ENCODE data around the gene PLA2G10.
"Not testable (repeated sequence)": the region's sequence is repeated elsewhere in the genome, so short reads cannot be mapped to it uniquely, and the experiment has no call there.

Gene PLA2G10

DNA sequence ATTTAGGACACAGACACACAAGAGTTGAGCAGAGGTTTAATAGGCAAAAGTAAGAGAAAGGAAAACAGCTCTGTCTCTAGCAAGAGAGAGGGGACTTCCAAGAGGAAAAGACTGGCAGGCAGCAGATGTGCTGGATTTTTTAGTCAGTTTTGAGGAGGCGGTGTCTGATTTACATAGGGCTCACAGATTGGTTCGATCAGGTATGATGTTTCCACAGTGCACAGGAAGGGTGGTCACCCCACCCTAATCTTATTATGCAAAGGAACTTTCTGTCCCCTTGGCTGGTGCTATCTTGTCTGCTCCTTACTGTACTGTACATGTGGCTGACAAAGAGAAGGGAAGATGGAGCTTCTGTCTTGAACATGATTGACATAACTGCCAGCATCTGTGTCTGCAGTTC, 36.0 kb downstream of the PLA2G10 start:
- DNase-seq: no peak

DNA sequence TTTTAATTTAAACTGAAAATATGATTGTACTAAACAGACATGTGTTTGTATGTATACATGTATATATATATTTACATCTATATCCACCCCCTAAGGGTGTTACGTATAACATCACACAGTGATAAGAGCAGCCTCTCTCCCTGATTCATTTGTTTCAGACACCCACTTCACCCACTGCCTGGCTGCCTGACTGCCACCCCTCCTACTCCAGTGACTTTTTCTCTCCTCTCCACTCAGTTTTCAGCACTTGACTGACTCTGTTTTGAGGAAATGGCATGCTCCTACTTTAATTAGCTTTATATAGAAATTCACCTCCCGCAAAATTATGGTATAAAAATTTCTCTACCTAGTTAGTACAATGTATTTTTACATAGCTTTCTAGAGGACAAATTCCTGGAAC, 41.4 kb downstream of the PLA2G10 start:
- DNase-seq: no peak

DNA sequence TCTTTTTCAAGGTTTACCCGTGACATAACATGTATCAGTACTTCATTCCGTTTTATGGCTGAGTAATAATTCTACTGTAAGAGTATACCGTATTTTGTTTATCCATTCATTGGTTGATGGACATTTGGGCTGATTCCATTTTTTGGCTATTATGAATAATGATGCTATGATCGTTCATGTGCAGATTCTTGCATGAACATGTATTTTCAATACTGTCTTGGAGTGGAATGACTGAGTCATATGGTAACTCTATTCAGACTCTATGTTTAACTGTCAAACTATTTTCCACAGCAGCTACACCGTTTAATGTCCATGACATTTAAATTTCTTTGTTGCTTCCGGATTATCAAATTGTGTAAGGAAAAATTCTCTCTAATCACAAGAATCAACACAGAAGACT, 43.5 kb downstream of the PLA2G10 start:
- DNase-seq: no peak

DNA sequence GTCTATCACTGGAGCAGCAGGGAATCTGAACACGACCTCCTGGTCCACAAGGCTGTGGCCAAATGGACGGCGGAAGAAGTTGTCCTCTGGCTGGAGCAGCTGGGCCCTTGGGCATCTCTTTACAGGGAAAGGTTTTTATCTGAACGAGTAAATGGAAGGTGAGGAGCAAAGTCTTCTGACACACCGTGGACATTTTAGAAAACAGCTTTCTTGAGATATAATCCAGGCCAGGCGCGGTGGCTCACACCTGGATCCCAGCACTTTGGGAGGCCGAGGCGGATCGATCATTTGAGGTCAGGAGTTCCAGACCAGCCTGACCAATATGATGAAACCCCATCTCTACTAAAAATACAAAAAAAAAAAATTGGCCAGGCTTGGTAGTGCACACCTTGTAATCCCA, 44.3 kb downstream of the PLA2G10 start:
- DNase-seq: no peak

DNA sequence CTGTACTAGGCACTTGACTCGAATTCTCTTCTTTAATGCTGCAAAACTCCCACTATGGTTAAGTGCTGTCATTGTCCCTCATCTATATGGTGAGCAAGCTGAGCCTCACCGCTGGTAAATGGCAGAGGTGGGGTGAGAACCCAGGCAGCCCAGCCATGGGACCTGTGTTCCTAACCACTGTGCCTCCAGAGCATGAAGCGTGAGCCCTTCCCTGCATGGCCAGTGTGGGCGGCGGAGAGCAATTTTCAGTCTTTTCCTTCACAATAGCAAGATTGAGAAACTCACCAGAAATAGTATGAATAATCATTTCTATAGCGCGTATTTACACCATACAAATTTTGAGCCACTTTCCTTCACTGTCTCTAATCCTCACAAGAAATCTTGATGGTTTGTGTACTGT, 52.2 kb downstream of the PLA2G10 start:
- DNase-seq: no peak

DNA sequence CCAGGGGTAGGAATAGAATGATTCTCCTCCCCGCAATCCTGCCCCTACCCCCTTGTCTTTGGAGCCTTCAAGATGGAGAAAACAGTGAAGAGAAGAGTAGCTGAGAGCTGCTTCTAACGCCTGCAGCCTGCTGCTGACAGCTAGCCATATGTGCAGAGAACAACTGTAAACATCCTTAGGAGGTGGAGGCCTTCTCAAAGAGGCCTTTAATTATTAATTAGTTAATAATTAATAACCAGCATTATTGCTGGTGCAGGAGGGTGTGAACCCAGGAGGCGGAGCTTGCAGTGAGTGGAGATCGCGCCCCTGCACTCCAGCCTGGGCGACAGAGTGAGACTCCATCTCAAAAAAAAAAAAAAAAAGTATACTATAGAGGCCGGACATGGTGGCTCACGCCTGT, 52.9 kb downstream of the PLA2G10 start:
- no peak for DNase-seq

DNA sequence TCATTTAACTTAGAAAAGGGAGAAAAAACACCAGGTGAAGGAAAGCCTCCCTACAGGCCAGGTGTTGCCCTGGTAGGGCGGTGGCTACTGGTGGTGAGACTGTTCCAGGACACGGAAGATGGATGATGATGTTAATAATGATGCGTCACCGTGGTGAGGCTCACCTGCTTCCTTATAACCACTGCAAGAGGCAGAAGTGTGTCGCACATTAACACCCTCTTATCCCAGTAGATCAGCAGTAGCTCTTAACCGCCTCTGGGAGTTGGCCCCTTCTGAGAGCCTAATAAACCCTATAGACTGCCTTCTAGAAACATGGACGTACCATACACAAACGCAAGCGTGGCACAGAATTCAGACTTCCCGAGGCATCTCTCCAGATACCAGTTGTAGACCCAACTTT, 53.6 kb downstream of the PLA2G10 start:
- DNase-seq: no peak

DNA sequence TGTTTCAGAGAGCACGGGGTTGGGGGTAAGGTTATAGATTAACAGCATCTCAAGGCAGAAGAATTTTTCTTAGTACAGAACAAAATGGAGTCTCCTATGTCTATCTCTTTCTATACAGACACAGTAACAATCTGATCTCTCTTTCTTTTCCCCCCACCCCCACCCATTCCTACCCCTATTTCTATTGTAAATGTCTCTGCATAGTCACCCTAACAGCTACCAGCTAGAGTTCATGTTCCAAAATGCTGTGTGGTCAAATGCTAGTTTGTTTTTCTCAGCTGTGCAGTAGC, 57.2 kb downstream of the PLA2G10 start:
- not testable (repeated sequence) for DNase-seq

DNA sequence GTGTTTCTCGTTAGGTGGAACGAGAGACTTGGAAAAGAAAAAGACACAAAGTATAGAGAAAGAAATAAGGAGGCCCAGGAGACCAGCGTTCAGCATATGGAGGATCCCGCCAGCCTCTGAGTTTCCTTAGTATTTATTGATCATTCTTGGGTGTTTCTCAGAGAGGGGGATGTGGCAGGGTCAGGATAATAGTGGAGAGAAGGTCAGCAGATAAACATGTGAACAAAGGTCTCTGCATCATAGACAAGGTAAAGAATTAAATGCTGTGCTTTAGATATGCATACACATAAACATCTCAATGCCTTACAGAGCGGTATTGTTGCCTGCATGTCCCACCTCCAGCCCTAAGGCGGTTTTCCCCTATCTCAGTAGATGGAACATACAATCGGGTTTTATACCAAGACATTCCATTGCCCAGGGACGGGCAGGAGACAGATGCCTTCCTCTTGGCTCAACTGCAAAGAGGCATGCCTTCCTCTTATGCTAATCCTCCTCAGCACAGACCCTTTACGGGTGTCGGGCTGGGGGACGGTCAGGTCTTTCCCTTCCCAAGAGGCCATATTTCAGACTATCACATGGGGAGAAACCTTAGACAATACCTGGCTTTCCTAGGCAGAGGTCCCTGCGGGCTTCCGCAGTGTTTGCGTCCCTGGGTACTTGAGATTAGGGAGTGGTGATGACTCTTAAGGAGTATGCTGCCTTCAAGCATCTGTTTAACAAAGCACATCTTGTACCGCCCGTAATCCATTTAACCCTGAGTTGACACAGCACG, 57.7 kb downstream of the PLA2G10 start:
- not testable (repeated sequence) for DNase-seq

DNA sequence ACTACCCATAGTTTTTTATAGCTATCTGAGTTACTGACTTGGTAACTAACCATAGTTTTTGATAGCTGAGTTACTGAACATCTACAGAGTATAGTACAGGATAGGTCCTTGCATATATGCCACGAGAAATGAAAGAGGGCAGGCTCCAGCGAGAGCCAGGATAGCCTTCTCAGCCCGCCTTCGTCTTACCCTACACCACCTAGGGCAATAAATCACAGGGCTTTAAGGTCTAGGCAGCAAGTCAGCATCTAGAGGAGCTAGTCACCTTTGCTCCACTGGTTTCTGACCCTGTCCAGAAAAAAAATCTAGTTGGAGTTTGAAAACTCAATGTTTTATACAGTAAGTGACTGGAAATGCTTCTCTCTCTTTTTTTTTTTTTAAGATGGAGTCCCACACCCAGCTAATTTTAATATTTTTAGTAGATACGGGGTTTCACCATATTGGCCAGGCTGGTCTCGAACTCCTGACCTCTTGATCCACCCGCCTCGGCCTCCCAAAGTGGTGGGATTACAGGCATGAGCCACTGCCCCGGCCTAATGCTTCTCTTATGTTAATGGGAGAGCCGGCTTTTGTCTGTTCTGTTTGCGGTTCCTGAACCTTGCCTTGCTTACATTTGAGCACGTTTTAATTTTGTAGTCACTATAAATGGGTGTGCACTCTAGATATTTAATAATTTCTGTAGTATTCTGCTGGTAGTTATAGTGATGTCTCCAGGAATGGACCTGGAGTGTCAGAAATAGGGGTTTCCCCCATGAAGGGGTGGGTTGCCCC, 58.5 kb downstream of the PLA2G10 start:
- no peak for DNase-seq

DNA sequence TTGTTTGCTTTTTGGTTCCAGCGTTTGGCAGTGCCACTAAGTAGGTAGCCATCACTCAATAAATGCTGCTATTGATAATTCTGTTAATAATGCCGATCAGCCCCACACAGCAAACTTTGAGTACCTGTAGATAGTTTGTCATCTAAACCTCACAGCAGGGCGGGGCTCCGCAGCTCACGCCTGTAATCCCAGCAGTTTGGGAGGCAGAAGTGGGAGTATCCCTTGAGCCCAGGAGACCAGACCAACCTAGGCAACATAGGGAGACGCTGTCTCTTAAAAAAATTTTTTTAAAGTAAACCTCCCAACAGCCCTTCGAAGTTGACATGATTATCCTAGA, 59.8 kb downstream of the PLA2G10 start:
- DNase-seq: no peak

DNA sequence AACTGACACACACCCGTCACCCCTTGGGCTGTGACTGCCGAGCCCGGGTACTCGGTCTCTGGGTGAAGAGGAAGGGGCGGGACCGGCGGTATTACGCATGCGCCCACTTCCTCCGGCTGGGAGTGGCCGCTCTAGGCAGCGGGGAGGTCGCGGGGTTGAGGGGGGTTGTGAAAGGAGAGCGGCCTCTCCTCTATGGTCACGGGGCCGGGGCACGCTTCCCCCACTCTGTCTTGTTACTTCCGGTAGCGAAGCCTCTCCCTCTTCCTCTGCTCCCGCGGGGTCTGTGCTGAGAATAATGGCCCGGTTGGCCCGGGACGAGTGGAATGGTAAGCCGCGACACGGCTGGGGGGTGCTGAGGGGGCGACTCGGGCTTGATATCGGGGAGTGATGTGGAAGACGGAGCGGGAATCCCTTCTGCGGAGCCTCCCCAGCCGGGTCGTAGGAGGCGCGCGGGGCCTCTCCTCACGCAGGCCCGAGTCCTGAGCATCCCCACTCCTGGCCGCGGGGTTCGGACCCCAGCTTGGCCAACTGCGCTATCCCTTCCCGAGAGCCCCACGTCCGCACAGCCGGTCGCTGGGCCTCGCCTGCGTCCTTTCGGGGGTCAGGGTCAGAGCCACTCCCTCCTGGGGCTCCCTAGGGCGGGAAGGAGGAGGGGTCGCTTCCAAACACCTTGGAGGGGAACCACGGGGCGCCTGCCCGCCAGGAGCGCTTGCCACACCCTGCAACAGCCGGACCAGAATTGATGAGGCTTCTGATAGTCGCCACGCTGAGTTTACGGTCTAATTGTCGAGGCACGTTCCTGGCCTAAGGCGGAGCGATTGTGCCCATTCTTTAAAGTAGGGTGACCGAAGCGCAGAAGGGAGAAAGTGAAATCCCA, 61.2 kb downstream of the PLA2G10 start, which contains the start of gene BFAR:
BFAR (plus strand) TSS at position 259 of the 877 bp plus-strand sequence. CDS start 11,396 bp downstream, outside the sequence.
- DNase-seq: peak; percentile 98

DNA sequence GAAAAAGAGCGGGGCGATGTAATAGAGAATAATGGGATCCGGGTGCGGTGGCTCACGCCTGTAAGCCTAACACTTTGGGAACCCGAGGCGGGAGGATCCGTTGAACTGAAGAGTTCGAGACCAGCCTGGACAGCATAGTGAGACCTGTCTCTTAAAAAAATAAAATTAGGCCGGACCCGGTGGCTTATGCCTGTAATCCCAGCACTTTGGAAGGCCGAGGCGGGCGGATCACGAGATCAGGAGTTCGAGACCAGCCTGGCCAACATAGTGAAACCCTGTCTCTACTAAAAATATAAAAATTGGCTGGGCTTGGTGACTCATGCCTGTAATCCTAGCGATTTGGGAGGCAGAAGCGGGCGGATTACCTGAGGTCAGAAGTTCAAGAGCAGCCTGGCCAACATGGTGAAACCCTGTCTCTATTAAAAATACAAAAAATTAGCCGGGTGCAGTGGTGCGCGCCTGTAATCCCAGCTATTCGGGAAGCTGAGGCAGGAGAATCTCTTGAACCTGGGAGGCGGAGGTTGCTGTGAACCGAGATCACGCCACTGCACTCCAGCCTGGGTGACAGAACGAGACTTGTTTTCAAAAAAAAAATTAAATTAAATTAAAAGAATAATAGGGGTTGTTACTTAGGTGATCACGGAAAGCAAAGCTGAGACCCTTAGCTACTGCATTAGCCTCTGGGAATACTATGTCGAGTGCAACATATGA, 63.3 kb downstream of the PLA2G10 start:
- not testable (repeated sequence) for DNase-seq

DNA sequence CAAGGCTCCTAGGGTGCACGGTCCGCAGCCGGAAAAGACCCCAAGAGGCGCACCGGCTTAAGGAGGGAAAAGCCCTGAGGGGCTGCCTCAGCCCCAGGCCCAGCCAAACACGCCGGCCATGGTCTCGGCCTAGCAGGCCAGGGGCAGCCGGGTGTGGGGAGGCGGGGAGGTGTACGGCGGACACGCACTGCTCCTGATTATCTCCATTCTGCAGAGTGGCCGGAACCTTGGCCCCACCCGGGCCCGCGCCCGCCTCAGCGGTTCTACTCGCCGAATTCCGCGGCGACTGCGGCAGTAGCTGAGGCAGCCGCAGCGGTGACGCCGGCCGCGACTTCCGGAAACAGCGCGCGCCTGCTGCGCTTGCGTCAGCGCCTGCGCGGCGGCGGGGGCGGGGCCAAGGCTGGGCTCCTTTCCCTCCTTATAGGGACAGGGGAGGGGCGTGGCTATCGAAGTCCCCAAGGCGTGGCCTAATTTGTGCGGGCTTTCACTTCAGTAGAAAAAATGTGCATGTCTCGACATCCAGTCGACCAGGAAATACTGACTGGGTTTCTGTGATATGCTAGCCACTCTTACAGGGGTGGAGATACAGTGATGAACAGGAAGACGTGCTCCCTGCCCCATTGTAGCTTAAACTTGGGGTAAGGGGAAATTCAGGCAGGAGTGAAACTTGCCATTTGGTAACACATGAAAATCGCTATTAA, 64.0 kb downstream of the PLA2G10 start, which contains the start of gene PARN:
PARN (minus strand) TSS at position 342 of the 701 bp plus-strand sequence; CDS start at position 207, 135 bp downstream.
- peak; percentile 99 for DNase-seq

DNA sequence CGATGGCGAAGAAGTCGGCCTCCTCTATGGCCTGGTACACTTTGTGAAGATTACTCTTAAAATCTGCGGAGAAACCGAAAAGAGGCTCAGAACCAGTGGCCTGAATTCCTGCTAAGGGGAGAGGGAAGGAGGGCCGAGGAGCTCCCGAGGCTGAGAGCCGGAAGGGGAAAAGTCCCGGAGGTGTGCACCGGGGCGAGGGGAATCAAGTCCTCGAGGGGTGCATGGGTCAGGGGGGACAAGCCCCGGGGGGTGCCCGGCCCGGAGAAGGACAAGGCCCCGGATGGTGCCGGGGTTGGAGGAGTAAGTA, 64.5 kb downstream of the PLA2G10 start:
- DNase-seq: no peak

DNA sequence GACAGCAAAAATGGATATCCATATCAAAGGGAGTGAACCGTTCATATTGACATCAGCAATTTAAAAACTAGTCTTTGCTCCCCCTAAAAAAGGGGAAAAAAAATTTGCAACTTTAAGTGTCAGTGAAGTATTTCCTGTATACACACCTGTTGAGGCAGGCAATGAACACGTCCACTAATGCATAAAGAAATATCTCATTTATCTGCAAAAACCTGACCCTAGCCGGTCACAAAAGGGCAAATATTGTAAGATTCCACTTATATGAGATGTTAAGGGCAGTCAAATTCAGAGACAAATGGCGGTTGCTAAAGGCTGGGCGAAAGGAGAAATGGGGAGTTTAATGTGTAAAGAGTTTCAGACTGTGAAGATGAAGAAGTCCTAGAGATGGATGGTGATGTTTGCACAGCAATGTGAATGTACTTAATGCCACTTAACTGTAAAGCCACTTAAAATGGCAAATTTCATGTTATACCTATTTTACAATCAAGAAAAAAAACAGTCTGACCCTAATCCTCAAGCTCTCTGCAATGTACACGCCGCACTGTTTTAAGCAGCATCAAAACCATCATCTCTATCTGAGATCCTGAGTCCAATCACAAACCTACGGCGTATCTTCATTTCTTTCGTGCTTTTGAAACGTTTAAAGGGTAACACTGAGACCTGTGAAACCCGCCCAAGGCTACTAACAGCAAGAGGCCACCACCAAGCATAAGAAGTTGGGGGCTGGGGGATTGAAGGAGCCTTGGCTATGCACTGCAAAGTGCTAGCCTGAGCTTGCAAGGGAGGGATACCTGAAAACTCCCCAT, 65.1 kb downstream of the PLA2G10 start:
- DNase-seq: no peak

DNA sequence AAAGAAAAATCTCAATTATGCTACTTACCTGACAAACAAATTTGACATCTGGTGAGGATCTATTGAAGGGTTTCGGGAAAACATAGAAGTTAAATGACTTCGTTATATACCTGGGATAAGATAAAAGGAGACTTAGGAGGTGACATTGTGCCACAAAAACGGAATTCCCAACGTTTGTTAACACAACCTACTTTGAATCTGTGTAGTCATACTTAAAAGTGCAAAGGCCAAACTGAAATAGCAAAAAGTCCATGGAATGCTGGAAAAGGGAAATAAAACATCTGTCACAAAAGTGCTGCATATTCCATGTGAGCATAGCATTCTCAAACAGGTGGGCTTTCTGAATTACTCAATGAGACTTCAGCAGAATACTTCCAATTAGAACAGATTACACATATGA, 67.0 kb downstream of the PLA2G10 start:
- DNase-seq: no peak

Data from activated CD4-positive, CD25-positive, alpha-beta regulatory T cell treated with anti-CD3 and anti-CD28 coated beads, Interleukin-2, amount 50 U/mL, for 72 hours (primary cell).